HL-60 (cell line): ENCODE data around the gene ZNF740.

Source experiments
- DNase-seq, 2 experiments: peaks; one replicate each; pipeline ENCODE4 v3.0.0-alpha.2; 2010 to 2020; ENCODE audit warnings: low read depth in 1 of 2, low spot score in 1 of 2
- H3K27ac ChIP-seq: fragments of 250-450 bp; sonication (Bioruptor Pico); replicated peaks from 2 replicates; pipeline ENCODE4 v1.5.1; 2020; ENCODE audit warnings: mild to moderate bottlenecking, moderate library complexity
- H3K27me3 ChIP-seq: fragments of 250-450 bp; sonication (Bioruptor Pico); 2 replicates; pipeline ENCODE4 v1.5.1; 2021; ENCODE audit warnings: mild to moderate bottlenecking, moderate library complexity; ENCODE audit not compliant: insufficient read depth, poor library complexity, severe bottlenecking
- H3K4me3 ChIP-seq: replicated peaks from 2 replicates; pipeline ENCODE4 v1.5.1; 2011; ENCODE audit warnings: mild to moderate bottlenecking, control low read depth, low read length; ENCODE audit not compliant: insufficient read depth
- CTCF ChIP-seq: IDR thresholded peaks from one replicate; pipeline ENCODE4 v1.5.1; 2011; ENCODE audit warnings: low read length, control low read depth, inconsistent platforms; ENCODE audit not compliant: insufficient read depth
- GABPA ChIP-seq: IDR thresholded peaks from 2 replicates; pipeline ENCODE4 v1.6.1; 2012; ENCODE audit warnings: low read depth
- POLR2AphosphoS5 ChIP-seq: IDR thresholded peaks from 2 replicates; pipeline ENCODE4 v1.6.1; 2012; ENCODE audit warnings: low read depth
- REST ChIP-seq: IDR thresholded peaks from 2 replicates; pipeline ENCODE4 v1.6.1; 2012; ENCODE audit warnings: low read depth; ENCODE audit not compliant: insufficient replicate concordance
- SPI1 ChIP-seq: IDR thresholded peaks from 2 replicates; pipeline ENCODE4 v1.6.1; 2012; ENCODE audit warnings: low read depth, mild to moderate bottlenecking, borderline replicate concordance

ZNF740 gene

DNA sequence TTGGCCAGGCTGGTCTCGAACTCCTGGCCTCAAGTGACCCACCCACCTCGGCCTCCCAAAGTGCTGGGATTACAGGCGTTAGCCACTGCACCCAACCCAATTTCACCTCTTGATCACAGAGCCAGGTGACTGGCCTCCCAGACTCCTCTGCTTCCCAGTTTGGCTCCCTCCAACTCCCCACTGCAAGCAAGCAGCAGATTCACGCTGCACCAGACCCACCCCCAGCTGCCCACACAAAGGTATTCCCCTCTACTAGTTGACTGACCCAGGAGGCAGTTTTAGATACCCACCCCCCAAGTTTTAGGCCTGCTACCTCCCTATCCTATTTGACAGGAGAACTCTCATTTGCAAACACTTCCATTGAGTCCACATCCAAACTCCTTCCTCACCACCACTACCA, 46.3 kb downstream of the ZNF740 start:
- TF ChIP-seq POLR2AphosphoS5: no peak
- peaks cover 7% of the 10 kb centered on the region for H3K27me3 ChIP-seq
- H3K4me3 ChIP-seq: no peak overlapping the region
- no peak overlapping the region for H3K27ac ChIP-seq
- no peak for DNase-seq

DNA sequence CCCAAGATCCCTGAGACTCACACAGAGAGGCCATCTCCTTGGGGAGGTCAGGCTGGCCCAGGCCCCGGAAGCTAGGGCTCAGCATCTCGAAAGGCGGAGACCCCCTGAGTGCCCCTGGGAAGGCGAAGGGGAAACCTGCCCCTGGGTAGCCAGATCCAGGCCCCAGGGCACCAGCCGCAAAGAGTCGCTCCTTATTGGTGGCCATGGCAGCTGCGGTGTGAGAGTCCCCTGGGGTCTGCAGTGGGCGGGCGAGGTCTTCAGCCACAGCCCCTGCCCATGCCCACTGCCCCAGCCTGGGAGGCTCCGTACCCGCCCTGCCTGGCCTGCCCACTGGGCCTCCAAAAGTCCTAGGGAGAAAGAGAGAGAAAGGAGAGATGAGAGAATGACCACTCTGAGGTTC, 46.8 kb downstream of the ZNF740 start:
- no peak for DNase-seq
- Histone ChIP-seq H3K27ac (no peak overlapping the region), H3K4me3 (no peak overlapping the region), H3K27me3 (peaks cover 8% of the 10 kb centered on the region)
- no peak for TF ChIP-seq CTCF
- TF ChIP-seq GABPA: no peak
- TF ChIP-seq REST: no peak
- no peak for TF ChIP-seq SPI1
- no peak for TF ChIP-seq POLR2AphosphoS5

DNA sequence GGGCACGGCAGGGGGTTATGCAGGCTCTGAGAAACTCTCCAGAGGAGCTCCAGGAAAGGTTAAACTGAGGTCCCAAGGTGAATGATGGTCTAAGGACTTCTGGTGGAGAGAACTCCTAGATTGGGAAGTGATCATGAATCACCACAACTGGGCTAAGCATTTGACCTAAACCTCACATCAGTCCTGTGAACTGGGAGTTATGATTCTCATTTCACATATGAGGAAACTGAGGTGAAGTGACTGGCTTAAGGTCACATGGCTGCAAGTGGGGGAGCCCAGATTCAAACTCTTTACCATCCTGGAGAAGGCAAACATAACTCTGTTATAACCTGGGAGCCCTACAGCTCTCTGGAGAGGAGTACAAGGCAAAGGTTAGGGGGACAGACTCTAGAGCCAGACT, 47.3 kb downstream of the ZNF740 start:
- Histone ChIP-seq H3K27ac (no peak overlapping the region), H3K27me3 (peaks cover 12% of the 10 kb centered on the region), H3K4me3 (no peak overlapping the region)
- DNase-seq: no peak
- TF ChIP-seq SPI1: no peak
- no peak for TF ChIP-seq POLR2AphosphoS5
- TF ChIP-seq REST: no peak
- TF ChIP-seq CTCF: no peak
- TF ChIP-seq GABPA: no peak

DNA sequence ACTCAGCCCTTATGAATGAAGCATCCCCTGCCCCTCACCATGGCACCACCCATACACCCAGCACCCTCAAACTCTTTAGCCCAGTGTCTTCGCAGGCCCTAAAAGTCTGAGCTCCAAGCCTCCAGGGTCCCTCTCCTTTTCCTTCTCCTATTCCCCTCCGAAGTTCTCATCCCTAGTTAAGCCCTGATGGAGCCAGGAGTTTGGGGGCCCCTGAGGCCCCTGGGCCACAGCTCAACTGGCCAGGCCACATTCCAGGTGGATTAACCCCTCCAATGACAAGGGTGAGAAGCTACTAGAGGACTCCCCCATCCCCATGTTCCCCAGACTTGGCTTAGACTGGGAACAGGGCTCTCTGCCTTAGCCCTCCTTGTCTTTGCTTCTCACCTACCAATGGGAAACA, 48.9 kb downstream of the ZNF740 start:
- no peak for DNase-seq
- H3K4me3 ChIP-seq: no peak overlapping the region
- H3K27ac ChIP-seq: no peak overlapping the region
- TF ChIP-seq GABPA: no peak
- TF ChIP-seq POLR2AphosphoS5: no peak
- no peak for TF ChIP-seq SPI1
- TF ChIP-seq CTCF: no peak
- TF ChIP-seq REST: no peak
- peaks cover 15% of the 10 kb centered on the region for H3K27me3 ChIP-seq
